ENCODE data around the gene CLDN18. TPM values are rescaled to one million over a fixed set of nuclear protein-coding genes. Genes with fewer than 3 reads are reported as not detected.

The CLDN18 gene
- total RNA-seq, 1 experiment from 2014 or later: 0.17 TPM

- DNase-seq (ENCODE audit: low read depth, low spot score) (no peak), ATAC-seq (no peak)
- no peak overlapping the region for H2AFZ ChIP-seq (ENCODE audit: low read depth, low read length, poor library complexity, severe bottlenecking)
- no peaks in the 10 kb centered on the region for H3K79me2 ChIP-seq (ENCODE audit: insufficient read depth, low read length)
- intact Hi-C loops (cut with micrococcal nuclease): no loop called here
- no peaks in the 10 kb centered on the region for H3K9me3 ChIP-seq (ENCODE audit: control insufficient read depth in 1 of 2, insufficient read depth in 1 of 2, low read depth in 1 of 2, low read length in 2 of 2)
- H3K9me2 ChIP-seq (ENCODE audit: insufficient read depth): no peaks in the 10 kb centered on the region
- no peaks in the 10 kb centered on the region for H3K4me1 ChIP-seq (ENCODE audit: control insufficient read depth in 1 of 2, insufficient read depth in 2 of 2, low read length in 2 of 2)
- ChIA-PET RAD21 (ENCODE audit: low non-redundant PET in 1 of 2, low total read pairs in 2 of 2, uncharacterized antibody in 2 of 2, unreplicated experiment in 2 of 2) (no interaction called here), POLR2A (no interaction called here), CTCF (no interaction called here)
- H3K27me3 ChIP-seq (ENCODE audit: insufficient read depth, low read length): no peaks in the 10 kb centered on the region
- no TSS peak for BruUV-seq (replicated peaks)
- H3K4me2 ChIP-seq (ENCODE audit: low read length): no peak overlapping the region
- no peak for TF ChIP-seq EZH2 (IDR thresholded peaks at IDR 0.05)
- no peaks in the 10 kb centered on the region for H4K20me1 ChIP-seq (ENCODE audit: insufficient read depth)
- H3K36me3 ChIP-seq (ENCODE audit: control insufficient read depth in 1 of 2, insufficient read depth in 2 of 2, low read length in 2 of 2): 0 out of 4 replicates have a peak, but pooled peaks cover 0 to 5% of the 10 kb centered on the region in 2 experiments
- no peak overlapping the region for H3K9ac ChIP-seq (ENCODE audit: low read length)
- H3K4me3 ChIP-seq (replicated peaks in 1 of 2; ENCODE audit: low read depth in 1 of 2, low read length in 2 of 2): no peak overlapping the region
- no peak overlapping the region for H3K27ac ChIP-seq (ENCODE audit: low read depth, low read length)
Measured at GRCh38 chr3:138062626-138063025, 52.7 kb downstream of the CLDN18 start.

GRCh38 chr3:138063416-138063815 is 53.5 kb downstream of the CLDN18 start:
- no peaks in the 10 kb centered on the region for H3K27me3 ChIP-seq (ENCODE audit: insufficient read depth, low read length)
- H3K9me3 ChIP-seq (ENCODE audit: control insufficient read depth in 1 of 2, insufficient read depth in 1 of 2, low read depth in 1 of 2, low read length in 2 of 2): no peaks in the 10 kb centered on the region
- no peaks in the 10 kb centered on the region for H3K9me2 ChIP-seq (ENCODE audit: insufficient read depth)
- H3K36me3 ChIP-seq (ENCODE audit: control insufficient read depth in 1 of 2, insufficient read depth in 2 of 2, low read length in 2 of 2): peaks cover 0 to 7% of the 10 kb centered on the region in 2 experiments; a peak in 2 of 4 replicates
- POLR2A ChIA-PET: no interaction called here
- RAD21 ChIA-PET (ENCODE audit: low non-redundant PET in 1 of 2, low total read pairs in 2 of 2, uncharacterized antibody in 2 of 2, unreplicated experiment in 2 of 2): no interaction called here
- H3K4me2 ChIP-seq (ENCODE audit: low read length): no peak overlapping the region
- H4K20me1 ChIP-seq (ENCODE audit: insufficient read depth): no peaks in the 10 kb centered on the region
- H2AFZ ChIP-seq (ENCODE audit: low read depth, low read length, poor library complexity, severe bottlenecking): no peak overlapping the region
- no peaks in the 10 kb centered on the region for H3K79me2 ChIP-seq (ENCODE audit: insufficient read depth, low read length)
- H3K9ac ChIP-seq (ENCODE audit: low read length): no peak overlapping the region
- CTCF ChIA-PET: no interaction called here
- BruUV-seq (replicated peaks): no TSS peak
- no peaks in the 10 kb centered on the region for H3K4me1 ChIP-seq (ENCODE audit: control insufficient read depth in 1 of 2, insufficient read depth in 2 of 2, low read length in 2 of 2)
- no peak overlapping the region for H3K27ac ChIP-seq (ENCODE audit: low read depth, low read length)
- ATAC-seq (no peak), DNase-seq (ENCODE audit: low read depth, low spot score) (no peak)
- no peak overlapping the region for H3K4me3 ChIP-seq (replicated peaks in 1 of 2; ENCODE audit: low read depth in 1 of 2, low read length in 2 of 2)
- intact Hi-C loops (cut with micrococcal nuclease): no loop called here
- TF ChIP-seq FOSL1 (IDR thresholded peaks at IDR 0.05; ENCODE audit: low read depth): no peak
- TF ChIP-seq SIN3A (IDR thresholded peaks at IDR 0.05; ENCODE audit: low read depth): no peak
- TF ChIP-seq POLR2A (IDR thresholded peaks at IDR 0.05; ENCODE audit: borderline replicate concordance, extremely low read depth, insufficient read depth, insufficient read length): no peak
- TF ChIP-seq EGR1 (IDR thresholded peaks at IDR 0.05; ENCODE audit: low read depth): no peak
- TF ChIP-seq YY1 (IDR thresholded peaks at IDR 0.05; ENCODE audit: extremely low read depth, insufficient replicate concordance, low read depth, low read length): no peak
- TF ChIP-seq SRF (IDR thresholded peaks at IDR 0.05; ENCODE audit: low read depth): no peak
- no peak for TF ChIP-seq CTCF (IDR thresholded peaks at IDR 0.05 in 2 of 3, conservative IDR thresholded peaks at IDR 0.05 in 1 of 3; ENCODE audit: borderline replicate concordance in 1 of 3, insufficient read depth in 1 of 3, low read depth in 2 of 3, low read length in 2 of 3)
- TF ChIP-seq ZBTB33 (IDR thresholded peaks at IDR 0.05; ENCODE audit: extremely low read depth, insufficient replicate concordance, low read length): no peak
- no peak for TF ChIP-seq JUND (IDR thresholded peaks at IDR 0.05)
- no peak for TF ChIP-seq CEBPB (IDR thresholded peaks at IDR 0.05; ENCODE audit: low read depth)
- no peak for TF ChIP-seq MAX (IDR thresholded peaks at IDR 0.05)
- TF ChIP-seq ELF1 (IDR thresholded peaks at IDR 0.05; ENCODE audit: borderline replicate concordance, low read depth): no peak
- no peak for TF ChIP-seq POLR2AphosphoS5 (IDR thresholded peaks at IDR 0.05; ENCODE audit: low read depth, low read length)
- TF ChIP-seq EZH2phosphoT487 (IDR thresholded peaks at IDR 0.05; ENCODE audit: borderline replicate concordance): no peak
- no peak for TF ChIP-seq CBX3 (IDR thresholded peaks at IDR 0.05; ENCODE audit: low read depth)

Measured in HCT116 (cell line).